Measurements from ENCODE around the gene KLHL15.

KLHL15 gene

DNA sequence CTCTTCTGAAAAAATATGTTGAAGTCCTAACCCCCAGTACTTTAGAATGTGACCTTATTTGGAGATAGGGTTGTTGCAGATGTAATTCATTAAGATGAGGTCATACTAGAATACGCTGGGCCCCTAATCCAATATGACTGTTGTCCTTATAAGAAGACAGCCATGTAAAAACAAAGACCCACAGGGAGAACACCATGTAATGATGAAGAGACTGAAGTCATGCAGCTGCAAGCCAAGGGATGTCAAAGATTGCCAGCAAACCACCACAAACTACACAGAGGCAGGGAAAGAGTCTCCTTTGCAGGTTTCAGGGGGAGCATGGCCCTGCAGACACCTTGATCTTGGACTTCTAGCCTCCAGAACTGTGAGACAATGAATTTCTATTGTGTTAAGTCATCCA lies 81.8 kb downstream of the KLHL15 start:
- no peak for DNase-seq

DNA sequence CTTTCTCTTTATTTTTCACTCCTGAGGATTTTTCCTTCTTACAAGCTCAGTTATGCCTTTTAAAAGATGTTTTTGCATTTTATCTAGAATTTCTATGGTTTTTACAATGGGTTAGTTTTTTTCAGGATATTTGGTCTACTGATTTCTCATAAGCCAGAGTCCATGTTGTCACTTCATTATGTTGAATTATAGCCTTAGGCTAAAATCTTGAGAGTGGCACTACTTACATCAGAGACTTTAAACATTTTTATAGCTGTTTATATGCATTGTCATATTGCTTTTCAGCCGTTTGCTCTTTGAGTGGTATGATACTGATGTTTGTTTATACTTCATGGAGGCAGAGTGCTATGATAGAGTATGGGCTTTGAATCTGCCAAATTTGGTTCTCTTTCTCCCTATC lies 82.8 kb downstream of the KLHL15 start:
- DNase-seq: no peak

DNA sequence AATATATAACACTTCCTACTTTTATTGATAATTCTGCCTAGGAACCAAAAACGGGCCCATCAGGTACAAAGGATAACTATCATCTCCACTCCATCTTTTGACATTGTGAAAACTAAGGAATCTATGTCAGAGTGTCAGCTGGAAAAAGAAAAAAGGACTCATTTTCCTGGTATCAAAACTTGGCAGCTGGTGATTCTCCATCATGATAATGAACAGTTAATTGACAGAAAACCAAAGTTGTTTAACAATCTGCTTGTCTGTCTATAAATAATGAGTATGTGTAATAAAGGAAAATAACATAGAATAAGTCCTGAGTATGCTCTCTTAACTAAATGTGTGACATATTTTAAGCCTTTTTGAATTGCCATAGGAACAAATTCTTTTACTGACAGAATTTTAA lies 87.8 kb downstream of the KLHL15 start:
- no peak for DNase-seq

DNA sequence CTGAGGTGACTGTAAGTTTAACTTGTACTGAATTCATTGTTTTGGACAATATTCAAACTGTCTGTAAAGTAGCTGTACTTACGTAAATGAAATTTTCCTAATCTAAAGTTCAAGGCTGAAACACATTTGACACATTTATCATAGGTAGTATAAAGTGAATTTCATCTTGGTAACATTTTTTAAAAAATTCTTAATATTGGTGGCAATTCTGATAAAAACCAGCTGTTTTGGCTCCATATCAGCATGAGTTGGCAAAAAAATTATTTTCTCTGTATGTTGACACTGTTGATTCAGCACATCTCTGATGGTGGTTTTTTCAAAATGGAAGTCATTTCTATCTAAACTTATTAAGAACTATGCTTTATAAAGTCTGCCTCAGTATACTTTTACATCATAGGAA lies 88.3 kb downstream of the KLHL15 start:
- DNase-seq: no peak

DNA sequence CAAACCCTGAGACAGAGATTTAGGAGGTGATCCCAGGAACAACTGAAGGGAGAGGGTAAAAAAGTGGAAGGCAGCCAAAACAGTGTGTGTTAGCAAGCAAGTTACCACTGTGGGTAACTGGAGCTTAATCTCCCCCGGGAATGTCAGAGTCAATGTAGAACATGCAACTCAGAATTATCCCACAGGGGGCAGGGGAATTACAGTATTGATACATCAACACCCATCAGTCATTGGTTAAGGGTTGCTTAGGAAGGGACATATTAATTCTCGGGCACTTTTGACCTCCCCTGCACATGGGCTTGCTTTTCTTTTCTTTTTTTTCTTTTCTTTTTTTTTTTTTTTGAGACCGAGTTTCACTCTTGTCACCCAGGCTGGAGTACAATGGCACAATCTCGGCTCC lies 89.9 kb downstream of the KLHL15 start:
- DNase-seq: no peak

DNA sequence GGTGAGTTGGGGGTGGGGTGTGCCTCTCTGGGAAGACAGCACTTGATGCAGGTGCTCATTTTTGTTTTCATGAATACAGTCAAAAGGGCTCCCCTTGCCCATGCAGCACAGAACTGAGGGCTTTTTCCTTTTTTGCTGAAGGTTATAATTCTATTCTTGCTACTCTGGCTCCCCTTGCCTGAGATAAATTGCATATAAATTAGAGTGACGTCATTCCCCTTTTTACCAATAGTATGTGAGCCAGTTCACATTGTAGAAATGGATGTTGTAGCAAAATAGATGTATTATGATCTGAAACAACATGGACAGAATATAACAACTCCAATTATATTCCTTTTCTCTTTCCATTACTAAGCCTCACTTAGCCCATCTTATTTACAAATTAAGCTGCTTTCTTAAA lies 90.8 kb downstream of the KLHL15 start:
- DNase-seq: no peak

DNA sequence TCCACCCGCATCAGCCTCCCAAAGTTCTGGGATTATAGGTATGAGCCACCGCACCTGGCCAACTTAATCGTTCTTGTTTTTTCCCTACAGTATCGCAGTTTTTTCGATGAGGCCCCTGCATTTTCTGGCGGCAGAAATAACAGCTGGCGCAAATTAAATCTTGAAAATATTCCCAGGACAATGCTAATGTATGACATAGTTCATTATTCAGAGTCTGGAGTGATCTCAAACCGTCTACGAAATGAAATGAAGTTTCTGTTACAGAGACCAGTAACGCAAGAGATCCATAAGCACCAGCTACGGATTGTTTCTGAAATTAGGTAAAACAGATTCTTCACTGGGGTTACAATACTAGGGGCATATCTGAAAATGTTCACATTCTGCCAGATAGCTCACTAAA lies 91.9 kb downstream of the KLHL15 start:
- DNase-seq: no peak
